HuH-7.5 (cell line): ENCODE measurements around the gene ADSS2.
"Not testable (repeated sequence)": the region's sequence is repeated elsewhere in the genome, so short reads cannot be mapped to it uniquely, and the experiment has no call there.

Source experiments
- DNase-seq: peaks from one replicate; pipeline ENCODE4 v3.0.0; 2011; ENCODE audit warnings: low spot score

ADSS2 gene

DNA sequence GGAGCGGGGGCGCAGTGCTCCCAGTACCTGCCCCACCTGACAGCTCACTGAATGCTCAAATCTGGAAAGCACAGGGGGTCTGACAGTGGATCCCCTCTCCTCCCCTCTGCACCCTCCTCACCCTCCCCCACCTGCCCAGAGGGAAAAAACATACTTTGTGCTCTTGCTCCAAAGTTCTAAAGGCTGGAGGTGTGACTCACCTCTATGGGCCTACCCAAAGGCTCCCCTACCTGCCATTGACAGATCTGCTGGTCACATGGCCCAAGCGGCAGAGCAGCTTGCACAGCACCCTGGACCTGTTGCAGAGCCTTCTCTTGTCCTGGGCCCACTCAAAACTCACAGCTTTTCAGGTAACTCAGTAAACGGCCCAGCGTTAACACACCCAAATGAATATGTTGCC is 55.7 kb downstream of the ADSS2 start:
- no peak for DNase-seq

GRCh38 chr1:244394826-244395765 is 56.6 kb downstream of the ADSS2 start:
- no peak for DNase-seq

DNA sequence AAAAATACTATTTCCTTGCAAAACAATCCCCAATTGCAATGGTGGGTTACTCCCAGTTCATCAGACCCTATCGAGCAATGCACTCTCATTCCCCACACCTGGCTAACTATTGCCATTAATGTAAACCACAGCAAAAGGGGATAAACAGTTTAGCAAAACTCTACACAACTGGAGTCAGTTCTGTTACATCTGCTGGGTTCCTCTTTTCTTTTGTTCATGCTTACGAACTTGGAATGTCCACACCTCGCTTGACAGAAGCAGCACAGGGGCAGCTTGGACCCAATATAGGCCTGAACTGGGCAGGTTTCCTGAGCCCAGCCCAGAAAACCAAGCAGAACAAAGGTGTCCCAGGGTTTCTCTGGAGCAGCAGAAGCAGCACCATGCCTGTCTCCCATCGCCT is 57.4 kb downstream of the ADSS2 start:
- DNase-seq, result no peak

DNA sequence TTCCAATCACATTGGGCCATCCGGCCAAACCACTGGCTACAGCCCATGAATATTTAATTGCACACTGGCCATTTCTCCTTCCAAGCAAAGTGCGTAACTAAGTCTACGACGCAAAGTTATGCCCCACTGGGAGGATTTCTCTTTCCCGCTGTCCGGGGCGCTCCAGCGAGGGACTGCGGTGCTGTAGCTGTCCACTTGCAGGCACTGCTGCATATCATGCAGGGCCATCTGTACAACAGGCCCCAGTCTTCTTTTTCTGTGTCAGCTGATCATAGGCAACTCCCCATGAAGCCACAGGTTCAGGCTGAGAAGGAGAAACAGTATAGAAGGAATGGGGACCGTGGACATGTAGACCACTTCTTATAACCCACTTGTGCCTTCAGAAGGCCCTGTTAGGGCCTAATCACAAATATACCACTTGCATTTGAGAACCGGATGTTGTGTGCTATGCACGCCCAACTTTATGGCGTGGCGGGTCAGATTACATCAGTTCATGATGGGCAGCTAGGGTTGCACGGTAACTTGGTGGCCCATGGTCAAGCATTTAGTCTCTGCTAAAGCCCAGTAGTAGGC is 58.0 kb downstream of the ADSS2 start:
- no peak for DNase-seq

DNA sequence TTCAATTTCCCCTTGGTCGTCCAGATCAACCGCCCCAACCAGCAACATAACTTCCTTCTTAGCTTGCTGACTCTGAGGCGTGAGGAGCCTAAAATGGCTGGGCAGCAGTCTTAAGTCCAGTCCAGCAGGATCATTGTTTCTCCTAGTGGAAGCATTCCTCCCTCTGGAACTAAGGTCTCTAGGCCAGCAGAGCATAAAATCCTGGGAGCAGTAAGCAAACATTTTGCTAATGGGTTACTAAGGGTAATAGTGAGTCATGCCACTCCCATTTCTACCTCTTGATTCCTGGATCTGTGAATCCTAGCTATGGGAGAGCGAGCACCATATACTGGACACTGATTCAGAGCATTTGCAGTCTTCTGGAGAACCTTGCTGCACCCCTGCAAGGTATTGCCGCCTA is 59.9 kb downstream of the ADSS2 start:
- no peak for DNase-seq

DNA sequence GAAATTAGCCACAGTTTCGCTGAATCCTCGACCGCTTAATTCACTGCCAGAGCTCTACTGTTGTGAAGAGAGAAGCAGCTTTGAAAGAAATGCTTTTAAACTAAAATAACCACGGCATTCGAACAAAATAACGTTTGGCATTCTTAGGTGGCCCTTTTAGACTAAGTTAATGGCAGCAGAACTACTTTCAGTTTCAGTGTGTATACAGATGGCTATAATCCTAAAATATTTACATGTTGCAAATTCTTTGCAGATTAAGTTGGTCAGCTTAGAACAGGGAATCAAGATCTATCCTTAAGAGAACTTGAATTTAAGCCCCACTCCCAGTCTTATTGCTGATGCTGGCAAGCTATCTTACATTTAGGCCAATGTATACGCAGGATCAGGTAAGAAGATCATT is 62.7 kb downstream of the ADSS2 start:
- no peak for DNase-seq

DNA sequence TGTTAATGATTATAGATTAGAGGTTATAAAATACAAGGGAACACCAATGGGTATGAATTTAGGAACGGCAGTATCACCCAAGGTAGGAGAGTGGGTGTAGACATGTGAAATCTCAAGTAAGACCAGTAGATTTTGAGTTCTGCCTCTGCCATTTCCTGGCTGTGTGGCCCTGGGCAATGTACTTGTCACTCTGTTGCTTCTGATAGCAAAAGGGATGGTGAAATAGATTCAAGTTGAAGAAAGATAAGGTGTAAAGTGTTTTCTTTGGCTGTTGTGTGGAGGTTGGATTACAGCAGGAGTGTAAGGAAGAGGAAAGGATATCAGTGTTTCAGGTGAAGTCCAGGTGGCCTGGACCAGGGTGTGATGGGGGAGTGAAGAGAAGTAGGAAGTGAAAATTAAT is 64.3 kb downstream of the ADSS2 start:
- no peak for DNase-seq

DNA sequence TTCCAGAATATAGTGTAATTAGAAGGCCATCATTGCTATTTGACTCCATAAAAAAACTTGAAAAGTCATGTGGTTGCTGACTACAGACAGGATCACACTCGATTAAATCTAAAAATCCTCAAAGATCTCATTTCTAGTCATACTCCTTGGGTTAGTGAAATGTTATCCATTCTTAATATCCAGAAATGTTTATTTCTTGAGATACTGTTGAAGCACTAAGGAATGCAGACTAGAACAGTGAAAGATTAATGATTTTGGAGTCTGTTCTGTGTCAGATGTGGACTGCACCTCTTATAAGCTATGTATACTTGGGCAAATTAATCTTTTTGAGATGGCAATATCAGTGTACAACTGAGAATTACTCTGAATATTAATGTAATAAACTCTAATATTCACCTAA is 65.1 kb downstream of the ADSS2 start:
- no peak for DNase-seq

DNA sequence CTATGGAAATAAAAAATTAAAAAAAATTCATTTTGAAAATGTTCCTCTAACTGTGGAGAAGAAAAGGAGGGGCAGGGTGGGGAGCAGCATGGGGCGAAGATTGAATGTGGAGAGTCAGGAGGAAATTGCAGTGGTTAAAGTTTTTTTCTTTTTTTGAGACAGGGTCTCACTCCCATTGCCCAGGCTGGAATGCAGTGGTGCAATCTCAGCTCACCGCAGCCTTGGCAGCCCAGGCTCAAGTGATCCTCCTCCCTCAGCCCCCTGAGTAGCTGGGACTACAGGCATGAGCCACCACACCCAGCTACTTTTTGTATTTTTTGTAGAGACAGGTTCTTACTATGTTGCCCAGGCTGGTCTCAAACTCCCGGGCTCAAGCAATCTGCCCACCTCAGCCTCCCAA is 67.6 kb downstream of the ADSS2 start:
- no peak for DNase-seq

- DNase-seq, result no peak
These were observed 68.3 kb downstream of the ADSS2 start for GRCh38 chr1:244383278-244383884.

- DNase-seq, result no peak
These were observed 69.7 kb downstream of the ADSS2 start for GRCh38 chr1:244381878-244382565.

DNA sequence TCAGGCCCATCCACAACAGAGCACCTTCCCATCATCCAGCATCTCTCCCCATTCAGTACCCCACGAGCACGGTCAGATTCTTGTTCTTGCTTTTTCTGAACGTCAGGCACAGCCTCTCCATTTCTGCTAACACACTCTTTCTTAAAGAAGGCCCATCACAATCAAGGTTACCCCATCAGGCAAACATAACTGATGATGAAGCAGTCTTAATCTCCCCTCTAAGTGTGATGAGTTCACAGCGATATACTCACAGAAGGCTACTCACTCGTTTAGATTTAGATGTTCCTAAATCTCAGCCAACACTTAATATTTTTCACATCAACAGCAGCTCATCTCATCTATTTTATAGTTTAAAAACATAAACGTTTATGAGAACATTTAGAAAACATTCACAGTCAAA is 75.6 kb downstream of the ADSS2 start:
- no peak for DNase-seq

DNA sequence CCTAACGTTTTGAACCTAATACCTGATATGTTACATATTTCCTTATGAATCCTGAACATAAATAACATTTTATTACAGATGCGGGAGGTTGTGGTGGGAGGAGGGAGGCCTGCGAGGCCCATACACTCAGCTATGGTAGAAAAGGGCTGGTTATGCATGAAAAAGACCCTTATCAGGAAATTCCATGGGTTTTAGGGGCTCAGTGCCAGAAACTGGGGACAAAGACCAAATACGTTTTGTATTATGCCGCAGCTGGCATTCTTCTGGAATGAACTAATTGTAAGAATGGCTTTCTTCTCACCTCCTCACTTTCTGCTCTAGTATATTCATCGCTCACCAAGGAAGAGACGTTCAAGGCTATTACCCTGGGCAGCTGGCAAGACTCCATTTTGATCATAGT is 76.7 kb downstream of the ADSS2 start:
- no peak for DNase-seq

GRCh38 chr1:244374484-244374883 is 77.2 kb downstream of the ADSS2 start:
- not testable (repeated sequence) for DNase-seq

DNA sequence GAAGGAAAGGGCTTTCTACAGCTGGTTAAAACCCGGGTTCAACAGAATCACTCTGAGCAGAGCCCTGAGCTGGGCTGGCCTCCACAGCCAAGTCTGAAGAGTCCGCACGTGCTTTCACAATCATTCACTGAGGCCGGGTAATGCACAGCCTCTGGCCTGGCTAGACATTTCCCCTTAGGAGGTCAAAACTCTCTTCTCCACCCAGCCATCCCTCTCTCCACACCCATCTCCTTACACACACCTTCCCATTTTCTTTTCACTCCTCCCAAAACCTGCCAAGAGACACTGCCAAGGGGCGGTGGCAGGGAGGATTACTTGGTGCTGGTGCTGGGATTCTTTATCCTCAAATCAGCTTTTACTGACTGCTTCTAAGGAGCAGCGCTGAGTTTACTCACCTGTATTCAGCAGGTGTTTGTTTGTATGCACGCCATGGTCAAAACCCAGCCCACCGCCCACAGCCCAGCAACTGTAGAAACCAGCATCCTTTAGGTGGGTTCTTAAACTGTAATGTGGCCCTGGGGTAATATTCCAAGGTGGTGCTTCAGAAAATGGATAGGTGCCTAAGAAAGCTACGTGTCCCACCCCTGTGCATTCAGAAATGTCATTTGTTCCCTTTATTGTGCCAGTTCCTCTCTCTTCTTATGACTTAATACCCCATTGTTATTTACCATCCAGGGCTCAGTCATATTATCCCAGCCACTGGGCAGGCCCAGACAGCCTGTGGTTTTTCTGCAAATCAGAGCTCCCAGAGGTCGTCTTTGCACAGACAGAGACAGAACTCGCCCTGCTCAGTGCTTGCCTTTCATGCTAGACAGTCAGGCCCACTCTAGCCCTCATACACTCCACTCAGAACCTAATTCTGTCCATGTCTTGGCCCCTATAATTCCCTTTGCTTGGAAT is 80.2 kb downstream of the ADSS2 start:
- DNase-seq, result no peak

- DNase-seq, result no peak
These were observed 81.6 kb downstream of the ADSS2 start for GRCh38 chr1:244370060-244370637.

GRCh38 chr1:244369256-244370057 is 82.3 kb downstream of the ADSS2 start:
- DNase-seq, result no peak

GRCh38 chr1:244368279-244368678 is 83.4 kb downstream of the ADSS2 start:
- DNase-seq, result no peak

- DNase-seq, result no peak
These were observed 84.2 kb downstream of the ADSS2 start for GRCh38 chr1:244367399-244368114.

- DNase-seq, result no peak
These were observed 85.9 kb downstream of the ADSS2 start for GRCh38 chr1:244365809-244366208.
